M059J (cell line): Measurements from ENCODE around the gene PCDHB5. TPM values are rescaled to one million over a fixed set of nuclear protein-coding genes. Genes with fewer than 3 reads are reported as not detected.
"Not testable (repeated sequence)": the region's sequence is repeated elsewhere in the genome, so short reads cannot be mapped to it uniquely, and the experiment has no call there.

Source experiments
- DNase-seq: peaks from one replicate; pipeline ENCODE4 v3.0.0-alpha.2; 2012; ENCODE audit warnings: low read depth
- total RNA-seq: library from RNA; depleted of rRNA; stranded (reverse); fragments of >200 nt; shearing (Covaris generic); gene quantifications from 2 replicates; pipeline ENCODE4 v1.2.3, GENCODE V29; 2014; rRNA removed

The PCDHB5 gene
- total RNA-seq: not detected in 2 replicates

DNA sequence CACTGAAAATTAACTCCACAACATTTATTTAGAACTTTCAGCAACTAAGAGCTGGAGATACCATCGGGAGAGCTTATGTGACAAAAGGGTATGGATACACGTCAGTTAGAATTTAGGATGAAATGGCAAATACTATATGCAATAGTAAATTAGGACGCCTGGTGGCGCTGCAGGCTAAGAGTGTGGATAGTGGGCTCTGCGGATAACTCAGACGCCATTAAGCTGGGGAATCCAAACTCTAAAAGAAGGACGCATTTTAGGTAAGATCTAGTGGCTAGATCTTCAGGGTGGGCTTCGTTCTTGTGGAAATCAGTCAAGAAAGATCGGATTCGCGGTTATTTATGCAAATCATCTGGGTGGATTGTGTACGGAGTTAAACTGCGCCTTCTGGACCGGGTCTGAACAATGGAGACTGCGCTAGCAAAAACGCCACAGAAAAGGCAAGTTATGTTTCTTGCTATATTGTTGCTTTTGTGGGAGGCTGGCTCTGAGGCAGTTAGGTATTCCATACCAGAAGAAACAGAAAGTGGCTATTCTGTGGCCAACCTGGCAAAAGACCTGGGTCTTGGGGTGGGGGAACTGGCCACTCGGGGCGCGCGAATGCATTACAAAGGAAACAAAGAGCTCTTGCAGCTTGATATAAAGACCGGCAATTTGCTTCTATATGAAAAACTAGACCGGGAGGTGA, at the start of gene PCDHB5:
TSS of gene PCDHB5 (plus strand) at position 177 of the 688 bp plus-strand sequence. CDS start at position 406, 229 bp downstream.
- DNase-seq: no peak

DNA sequence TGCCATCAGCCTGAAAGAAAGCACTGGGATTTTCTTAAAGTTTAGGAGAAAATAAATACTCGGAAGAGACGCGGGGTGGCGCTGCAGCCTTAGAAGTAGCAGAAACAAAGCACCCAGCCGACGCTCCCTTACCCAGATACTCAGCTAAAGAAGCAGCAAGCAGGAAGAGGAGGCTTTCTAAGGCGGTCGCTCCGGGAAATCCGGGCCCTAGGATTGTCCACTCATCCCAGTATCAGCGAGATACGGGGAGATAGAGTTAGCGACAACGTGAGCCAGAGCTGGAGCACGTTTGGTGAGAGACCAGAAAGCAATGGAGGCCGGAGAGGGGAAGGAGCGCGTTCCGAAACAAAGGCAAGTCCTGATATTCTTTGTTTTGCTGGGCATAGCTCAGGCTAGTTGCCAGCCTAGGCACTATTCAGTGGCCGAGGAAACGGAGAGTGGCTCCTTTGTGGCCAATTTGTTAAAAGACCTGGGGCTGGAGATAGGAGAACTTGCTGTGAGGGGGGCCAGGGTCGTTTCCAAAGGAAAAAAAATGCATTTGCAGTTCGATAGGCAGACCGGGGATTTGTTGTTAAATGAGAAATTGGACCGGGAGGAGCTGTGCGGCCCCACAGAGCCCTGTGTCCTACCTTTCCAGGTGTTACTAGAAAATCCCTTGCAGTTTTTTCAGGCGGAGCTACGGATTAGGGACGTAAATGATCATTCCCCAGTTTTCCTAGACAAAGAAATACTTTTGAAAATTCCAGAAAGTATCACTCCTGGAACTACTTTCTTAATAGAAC, 40.3 kb upstream of the PCDHB5 start, which contains the start of gene PCDHB2:
TSS of gene PCDHB2 (plus strand) at position 135 of the 782 bp plus-strand sequence. CDS start at position 311, 176 bp downstream.
- peak; percentile 40 for DNase-seq

DNA sequence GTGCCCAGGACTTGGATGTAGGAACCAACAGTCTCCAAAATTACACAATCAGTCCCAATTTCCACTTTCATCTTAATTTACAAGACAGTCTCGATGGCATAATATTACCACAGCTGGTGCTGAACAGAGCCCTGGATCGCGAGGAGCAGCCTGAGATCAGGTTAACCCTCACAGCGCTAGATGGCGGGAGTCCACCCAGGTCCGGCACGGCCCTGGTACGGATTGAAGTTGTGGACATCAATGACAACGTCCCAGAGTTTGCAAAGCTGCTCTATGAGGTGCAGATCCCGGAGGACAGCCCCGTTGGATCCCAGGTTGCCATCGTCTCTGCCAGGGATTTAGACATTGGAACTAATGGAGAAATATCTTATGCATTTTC, 39.8 kb upstream of the PCDHB5 start:
- no peak for DNase-seq

DNA sequence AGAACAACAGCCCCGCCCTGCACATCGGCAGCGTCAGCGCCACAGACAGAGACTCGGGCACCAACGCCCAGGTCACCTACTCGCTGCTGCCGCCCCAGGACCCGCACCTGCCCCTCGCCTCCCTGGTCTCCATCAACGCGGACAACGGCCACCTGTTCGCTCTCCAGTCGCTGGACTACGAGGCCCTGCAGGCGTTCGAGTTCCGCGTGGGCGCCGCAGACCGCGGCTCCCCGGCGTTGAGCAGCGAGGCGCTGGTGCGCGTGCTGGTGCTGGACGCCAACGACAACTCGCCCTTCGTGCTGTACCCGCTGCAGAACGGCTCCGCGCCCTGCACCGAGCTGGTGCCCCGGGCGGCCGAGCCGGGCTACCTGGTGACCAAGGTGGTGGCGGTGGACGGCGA, 38.8 kb upstream of the PCDHB5 start:
- not testable (repeated sequence) for DNase-seq

DNA sequence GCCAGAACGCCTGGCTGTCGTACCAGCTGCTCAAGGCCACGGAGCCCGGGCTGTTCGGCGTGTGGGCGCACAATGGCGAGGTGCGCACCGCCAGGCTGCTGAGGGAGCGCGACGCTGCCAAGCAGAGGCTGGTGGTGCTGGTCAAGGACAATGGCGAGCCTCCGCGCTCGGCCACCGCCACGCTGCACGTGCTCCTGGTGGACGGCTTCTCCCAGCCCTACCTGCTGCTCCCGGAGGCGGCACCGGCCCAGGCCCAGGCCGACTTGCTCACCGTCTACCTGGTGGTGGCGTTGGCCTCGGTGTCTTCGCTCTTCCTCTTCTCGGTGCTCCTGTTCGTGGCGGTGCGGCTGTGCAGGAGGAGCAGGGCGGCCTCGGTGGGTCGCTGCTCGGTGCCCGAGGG, 38.4 kb upstream of the PCDHB5 start:
- not testable (repeated sequence) for DNase-seq

DNA sequence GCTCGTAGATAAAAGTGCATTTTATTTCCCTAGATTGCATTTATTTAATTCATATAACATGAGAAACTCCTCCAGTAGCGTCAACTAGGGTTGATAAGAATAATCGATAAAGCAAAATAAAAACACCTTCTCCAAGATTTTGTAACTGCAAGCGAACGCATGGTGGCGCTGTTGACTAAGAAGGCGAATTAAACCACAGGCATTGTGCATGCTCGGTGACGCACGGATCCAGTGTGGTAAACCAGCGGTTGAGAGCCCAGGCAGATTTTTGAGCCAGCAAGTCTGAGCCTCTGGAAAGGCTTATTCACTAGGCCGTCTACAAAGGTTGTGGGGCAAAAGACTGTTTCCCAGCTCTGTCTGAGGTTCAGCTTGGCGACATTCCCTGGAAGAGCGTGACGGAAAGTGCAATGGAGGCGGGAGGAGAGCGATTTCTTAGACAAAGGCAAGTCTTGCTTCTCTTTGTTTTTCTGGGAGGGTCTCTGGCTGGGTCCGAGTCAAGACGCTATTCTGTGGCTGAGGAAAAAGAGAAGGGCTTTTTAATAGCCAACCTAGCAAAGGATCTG, 34.7 kb upstream of the PCDHB5 start, which contains the start of gene PCDHB3:
TSS of gene PCDHB3 (plus strand) at position 231 of the 563 bp plus-strand sequence. CDS start at position 408, 177 bp downstream.
- DNase-seq: peak; percentile 87

DNA sequence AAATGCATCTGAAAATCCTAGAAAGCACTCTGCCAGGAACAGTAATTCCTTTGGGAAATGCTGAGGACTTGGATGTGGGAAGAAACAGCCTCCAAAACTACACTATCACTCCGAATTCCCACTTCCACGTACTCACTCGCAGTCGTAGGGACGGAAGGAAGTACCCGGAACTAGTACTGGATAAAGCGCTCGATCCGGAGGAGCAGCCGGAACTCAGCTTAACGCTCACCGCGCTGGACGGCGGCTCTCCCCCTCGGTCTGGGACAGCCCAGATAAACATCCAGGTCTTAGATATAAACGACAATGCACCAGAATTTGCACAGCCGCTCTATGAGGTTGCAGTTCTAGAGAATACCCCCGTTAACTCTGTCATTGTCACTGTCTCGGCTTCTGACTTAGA, 33.9 kb upstream of the PCDHB5 start:
- DNase-seq: peak; percentile 30

DNA sequence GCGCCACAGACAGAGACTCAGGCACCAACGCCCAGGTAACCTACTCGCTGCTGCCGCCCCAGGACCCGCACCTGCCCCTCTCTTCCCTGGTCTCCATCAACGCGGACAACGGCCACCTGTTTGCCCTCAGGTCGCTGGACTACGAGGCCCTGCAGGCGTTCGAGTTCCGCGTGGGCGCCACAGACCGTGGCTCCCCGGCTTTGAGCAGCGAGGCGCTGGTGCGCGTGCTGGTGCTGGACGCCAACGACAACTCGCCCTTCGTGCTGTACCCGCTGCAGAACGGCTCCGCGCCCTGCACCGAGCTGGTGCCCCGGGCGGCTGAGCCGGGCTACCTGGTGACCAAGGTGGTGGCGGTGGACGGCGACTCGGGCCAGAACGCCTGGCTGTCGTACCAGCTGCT, 32.9 kb upstream of the PCDHB5 start:
- not testable (repeated sequence) for DNase-seq

DNA sequence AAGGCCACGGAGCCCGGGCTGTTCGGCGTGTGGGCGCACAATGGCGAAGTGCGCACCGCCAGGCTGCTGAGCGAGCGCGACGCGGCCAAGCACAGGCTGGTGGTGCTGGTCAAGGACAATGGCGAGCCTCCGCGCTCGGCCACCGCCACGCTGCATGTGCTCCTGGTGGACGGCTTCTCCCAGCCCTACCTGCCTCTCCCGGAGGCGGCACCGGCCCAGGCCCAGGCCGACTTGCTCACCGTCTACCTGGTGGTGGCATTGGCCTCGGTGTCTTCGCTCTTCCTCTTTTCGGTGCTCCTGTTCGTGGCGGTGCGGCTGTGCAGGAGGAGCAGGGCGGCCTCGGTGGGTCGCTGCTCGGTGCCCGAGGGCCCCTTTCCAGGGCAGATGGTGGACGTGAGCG, 32.5 kb upstream of the PCDHB5 start:
- DNase-seq: not testable (repeated sequence)

DNA sequence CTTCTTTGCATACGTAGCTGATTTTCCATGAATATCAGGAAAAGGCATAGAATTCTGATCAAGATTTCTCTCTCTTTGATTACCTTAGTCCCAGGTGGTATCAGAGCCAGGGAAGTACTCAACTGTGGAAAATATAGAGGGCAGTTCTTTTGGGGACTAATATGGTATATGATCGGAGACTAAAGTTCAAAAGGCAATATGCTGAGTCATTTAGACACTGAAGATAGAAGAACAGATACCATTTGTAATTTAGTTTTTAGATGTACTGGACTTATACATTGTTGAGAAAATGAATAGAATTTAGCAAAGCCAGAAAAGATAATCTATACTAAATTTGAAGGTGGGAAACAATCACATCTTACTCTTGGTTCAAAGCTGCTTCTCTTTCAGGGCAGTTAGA, 29.7 kb upstream of the PCDHB5 start:
- no peak for DNase-seq

DNA sequence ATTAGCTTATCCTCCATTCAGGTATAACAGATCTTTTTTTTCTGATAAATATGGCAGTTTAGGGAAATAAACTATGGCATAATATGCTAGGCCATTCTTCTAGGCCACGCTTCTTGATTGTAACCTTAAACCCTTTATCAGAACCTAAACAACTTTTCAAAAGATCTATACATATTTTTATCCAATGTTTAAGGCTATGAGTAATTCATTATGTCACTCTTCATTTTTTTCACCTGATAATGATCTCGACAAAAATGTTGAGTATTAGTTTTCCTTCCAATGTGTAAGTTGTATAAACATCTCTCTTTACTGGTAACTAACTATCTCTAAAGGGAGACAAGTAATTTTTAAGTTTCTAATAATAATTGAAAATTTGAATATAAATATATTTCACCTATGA, 15.8 kb upstream of the PCDHB5 start:
- DNase-seq: no peak

DNA sequence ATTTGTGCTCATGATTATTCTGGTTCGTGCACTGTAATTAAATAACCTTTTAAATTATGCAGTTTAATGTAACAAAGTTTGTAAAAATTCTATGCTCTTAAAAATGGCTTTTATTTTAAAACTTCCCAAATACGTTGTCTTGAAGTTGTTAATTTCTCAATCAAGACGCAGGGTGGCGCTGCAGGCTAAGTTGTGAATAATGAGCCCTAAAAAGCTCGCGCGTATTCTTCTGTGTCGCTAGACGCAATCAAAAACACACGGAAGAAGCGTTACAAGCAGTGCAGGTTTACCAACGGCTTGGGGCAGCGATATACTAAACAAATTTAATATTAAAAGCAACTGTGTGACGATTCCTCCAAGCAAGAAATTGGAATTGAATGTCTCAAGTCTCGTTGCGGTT, 13.4 kb upstream of the PCDHB5 start, which contains the start of gene PCDHB4:
TSS of gene PCDHB4 (plus strand) at position 256 of the 400 bp plus-strand sequence. CDS start 181 bp downstream, outside the sequence.
- DNase-seq: no peak

DNA sequence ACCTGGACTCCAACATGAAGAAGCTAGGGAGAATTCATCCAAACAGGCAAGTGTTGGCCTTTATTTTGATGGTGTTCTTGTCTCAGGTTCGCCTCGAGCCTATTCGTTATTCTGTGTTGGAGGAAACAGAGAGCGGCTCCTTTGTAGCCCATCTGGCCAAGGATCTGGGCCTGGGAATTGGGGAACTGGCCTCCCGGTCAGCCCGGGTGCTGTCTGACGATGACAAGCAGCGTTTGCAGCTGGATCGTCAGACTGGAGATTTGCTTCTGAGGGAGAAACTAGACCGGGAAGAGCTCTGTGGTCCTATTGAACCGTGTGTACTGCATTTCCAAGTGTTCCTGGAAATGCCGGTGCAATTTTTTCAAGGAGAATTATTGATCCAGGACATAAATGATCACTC, 13.0 kb upstream of the PCDHB5 start:
- DNase-seq: no peak

DNA sequence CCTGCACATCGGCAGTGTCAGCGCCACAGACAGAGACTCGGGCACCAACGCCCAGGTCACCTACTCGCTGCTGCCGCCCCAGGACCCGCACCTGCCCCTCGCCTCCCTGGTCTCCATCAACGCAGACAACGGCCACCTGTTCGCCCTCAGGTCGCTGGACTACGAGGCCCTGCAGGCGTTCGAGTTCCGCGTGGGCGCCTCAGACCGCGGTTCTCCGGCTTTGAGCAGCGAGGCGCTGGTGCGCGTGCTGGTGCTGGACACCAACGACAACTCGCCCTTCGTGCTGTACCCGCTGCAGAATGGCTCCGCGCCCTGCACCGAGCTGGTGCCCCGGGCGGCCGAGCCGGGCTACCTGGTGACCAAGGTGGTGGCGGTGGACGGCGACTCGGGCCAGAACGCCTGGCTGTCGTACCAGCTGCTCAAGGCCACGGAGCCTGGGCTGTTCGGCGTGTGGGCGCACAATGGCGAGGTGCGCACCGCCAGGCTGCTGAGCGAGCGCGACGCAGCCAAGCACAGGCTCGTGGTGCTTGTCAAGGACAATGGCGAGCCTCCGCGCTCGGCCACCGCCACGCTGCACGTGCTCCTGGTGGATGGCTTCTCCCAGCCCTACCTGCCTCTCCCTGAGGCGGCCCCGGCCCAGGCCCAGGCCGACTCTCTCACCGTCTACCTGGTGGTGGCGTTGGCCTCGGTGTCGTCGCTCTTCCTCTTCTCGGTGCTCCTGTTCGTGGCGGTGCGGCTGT, 11.4 kb upstream of the PCDHB5 start:
- DNase-seq: not testable (repeated sequence)

DNA sequence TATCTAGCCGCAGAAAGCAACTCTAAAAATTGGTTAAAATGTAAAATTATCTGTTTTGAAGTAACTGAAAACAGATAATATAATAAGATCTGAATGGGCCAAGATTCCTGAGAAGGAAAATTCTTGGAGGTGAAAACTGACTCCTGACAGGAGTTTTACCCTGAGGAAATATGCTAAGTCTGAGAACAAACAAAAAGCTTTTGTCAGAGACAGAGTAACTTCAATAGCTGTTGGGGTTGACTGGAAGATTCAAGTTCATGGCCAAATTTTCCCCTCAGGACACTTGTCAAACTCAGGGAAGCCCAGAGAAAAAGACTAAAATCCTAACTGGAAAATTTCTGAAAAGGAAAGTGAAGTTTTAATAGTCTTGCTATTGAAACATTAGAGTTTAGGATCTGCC, 7.7 kb upstream of the PCDHB5 start:
- no peak for DNase-seq

DNA sequence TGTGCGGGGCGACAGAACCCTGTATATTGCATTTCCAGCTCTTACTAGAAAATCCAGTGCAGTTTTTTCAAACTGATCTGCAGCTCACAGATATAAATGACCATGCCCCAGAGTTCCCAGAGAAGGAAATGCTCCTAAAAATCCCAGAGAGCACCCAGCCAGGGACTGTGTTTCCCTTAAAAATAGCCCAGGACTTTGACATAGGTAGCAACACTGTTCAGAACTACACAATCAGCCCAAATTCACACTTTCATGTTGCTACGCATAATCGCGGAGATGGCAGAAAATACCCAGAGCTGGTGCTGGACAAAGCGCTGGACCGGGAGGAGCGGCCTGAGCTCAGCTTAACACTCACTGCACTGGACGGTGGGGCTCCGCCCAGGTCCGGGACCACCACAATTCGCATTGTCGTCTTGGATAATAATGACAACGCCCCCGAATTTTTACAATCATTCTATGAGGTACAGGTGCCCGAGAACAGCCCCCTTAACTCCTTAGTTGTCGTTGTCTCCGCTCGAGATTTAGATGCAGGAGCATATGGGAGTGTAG, 786 bp downstream of the PCDHB5 start:
- DNase-seq: no peak

DNA sequence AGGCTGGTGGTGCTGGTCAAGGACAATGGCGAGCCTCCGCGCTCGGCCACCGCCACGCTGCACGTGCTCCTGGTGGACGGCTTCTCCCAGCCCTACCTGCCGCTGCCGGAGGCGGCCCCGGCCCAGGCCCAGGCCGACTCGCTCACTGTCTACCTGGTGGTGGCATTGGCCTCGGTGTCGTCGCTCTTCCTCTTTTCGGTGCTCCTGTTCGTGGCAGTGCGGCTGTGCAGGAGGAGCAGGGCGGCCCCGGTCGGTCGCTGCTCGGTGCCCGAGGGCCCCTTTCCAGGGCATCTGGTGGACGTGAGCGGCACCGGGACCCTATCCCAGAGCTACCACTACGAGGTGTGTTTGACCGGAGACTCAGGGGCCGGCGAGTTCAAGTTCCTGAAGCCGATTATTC, 2.3 kb downstream of the PCDHB5 start:
- DNase-seq: not testable (repeated sequence)

DNA sequence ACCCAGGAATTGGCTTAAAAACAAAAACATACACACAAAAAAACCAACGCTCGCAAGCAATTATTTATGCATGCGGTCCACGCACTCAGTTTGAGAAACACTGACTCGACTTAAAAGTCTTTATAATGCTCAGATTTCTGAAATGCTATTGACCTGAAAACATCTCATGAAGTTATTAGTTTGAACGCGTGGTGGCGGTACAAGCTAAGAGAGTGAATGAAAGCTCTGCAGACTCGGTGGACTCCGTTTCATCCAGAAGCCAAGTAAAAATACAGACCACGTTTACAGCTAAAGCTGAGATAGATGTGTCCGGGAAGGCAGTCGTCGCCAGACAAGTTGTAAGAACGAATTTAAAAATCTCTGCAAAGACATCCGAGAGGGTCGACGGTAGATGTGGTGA, 14.8 kb downstream of the PCDHB5 start, which contains the start of gene PCDHB6:
TSS of gene PCDHB6 (plus strand) at position 246 of the 400 bp plus-strand sequence. CDS start 201 bp downstream, outside the sequence.
- DNase-seq: peak; percentile 56

DNA sequence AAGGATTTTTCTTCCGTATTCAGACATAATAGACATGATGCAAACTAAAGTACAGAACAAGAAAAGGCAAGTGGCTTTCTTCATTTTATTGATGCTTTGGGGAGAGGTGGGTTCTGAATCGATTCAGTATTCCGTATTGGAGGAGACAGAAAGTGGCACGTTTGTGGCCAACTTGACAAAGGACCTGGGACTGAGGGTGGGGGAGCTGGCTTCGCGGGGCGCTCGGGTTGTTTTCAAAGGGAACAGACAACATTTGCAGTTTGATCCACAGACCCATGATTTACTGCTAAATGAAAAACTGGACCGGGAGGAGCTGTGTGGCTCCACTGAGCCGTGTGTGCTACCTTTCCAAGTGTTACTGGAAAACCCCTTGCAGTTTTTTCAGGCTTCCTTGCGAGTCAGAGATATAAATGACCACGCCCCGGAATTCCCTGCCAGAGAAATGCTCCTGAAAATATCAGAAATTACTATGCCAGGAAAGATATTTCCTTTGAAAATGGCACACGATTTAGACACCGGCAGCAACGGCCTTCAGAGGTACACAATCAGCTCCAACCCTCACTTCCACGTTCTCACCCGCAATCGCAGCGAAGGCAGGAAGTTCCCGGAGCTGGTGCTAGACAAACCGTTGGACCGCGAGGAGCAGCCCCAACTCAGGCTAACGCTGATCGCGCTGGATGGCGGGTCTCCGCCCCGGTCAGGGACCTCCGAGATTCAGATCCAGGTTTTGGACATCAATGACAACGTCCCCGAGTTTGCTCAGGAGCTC, 15.4 kb downstream of the PCDHB5 start:
- no peak for DNase-seq

DNA sequence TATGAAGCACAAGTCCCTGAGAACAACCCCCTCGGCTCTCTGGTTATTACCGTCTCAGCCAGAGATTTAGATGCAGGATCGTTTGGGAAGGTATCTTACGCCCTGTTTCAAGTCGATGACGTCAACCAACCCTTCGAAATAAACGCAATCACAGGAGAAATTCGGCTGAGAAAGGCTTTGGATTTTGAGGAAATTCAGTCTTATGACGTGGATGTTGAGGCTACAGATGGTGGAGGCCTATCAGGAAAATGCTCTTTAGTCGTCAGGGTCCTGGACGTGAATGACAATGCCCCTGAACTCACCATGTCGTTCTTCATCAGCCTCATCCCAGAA, 16.0 kb downstream of the PCDHB5 start:
- DNase-seq: no peak

DNA sequence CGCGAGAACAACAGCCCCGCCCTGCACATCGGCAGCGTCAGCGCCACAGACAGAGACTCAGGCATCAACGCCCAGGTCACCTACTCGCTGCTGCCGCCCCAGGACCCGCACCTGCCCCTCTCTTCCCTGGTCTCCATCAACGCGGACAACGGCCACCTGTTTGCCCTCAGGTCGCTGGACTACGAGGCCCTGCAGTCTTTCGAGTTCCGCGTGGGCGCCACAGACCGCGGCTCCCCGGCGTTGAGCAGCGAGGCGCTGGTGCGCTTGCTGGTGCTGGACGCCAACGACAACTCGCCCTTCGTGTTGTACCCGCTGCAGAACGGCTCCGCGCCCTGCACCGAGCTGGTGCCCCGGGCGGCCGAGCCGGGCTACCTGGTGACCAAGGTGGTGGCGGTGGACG, 16.6 kb downstream of the PCDHB5 start:
- DNase-seq: not testable (repeated sequence)
